ENCODE measurements around the gene CDK5RAP3. TPM values are rescaled to one million over a fixed set of nuclear protein-coding genes. Genes with fewer than 3 reads are reported as not detected.
A peak's percentile ranks its signal among the peaks of the same experiment; 100 is the strongest.

CDK5RAP3 gene
- total and polyA plus RNA-seq, 2 of the 13 experiments (the other 11 are each of a cell fraction or from before 2014, with no cell fraction given): 128 to 154 TPM

DNA sequence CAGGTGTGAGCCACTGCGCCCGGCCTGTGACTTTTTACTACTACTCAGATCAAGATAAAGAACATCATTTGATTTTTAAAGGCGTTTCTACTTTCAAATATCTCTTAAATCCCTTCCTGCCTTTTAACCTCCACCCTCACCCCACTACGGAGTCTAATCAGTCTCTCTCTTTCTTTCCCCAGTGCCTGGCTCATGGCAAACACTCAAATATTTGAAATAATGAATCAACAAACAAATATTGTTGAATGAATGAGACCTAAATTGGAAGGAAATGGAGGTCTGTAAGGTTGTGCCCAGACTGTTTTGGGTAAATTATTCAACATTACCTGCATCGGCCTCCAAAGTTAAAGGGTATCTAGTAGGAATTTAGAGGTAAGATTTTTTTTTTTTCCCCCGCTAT lies 52.0 kb downstream of the CDK5RAP3 start:
- in situ Hi-C loops (cut with HindIII; ENCODE audit: extremely low pct_ligation_motif_present, low pct_unique_long_range_greater_than_20kb): loop anchor here (10.0 kb wide), 1 partner anchor 352 kb away; no protein-coding TSS in a partner anchor
- no peak overlapping the region for H3K27ac ChIP-seq (ENCODE audit: extremely low read length, insufficient read depth, low read length)
- ATAC-seq (no peak), FAIRE-seq (no peak), DNase-seq (ENCODE audit: low spot score) (no peak)
- no TSS peak for BruUV-seq (replicated peaks)
- H3K4me3 ChIP-seq (replicated peaks in 1 of 3; ENCODE audit: insufficient read depth in 1 of 3, low read depth in 2 of 3, low read length in 3 of 3): peak overlapping the region; percentile 44 to 77 (median 56); a peak in 4 of 6 replicates
- H3K36me3 ChIP-seq (replicated peaks in 1 of 2; ENCODE audit: control insufficient read depth in 1 of 2, insufficient read depth in 2 of 2, low read length in 2 of 2): no peaks in the 10 kb centered on the region
- peak overlapping the region; percentile 90; the same call in 1 of the 2 replicates for H3K4me2 ChIP-seq (ENCODE audit: low read depth, low read length)
- ChIA-PET POLR2A (no interaction called here), CTCF (ENCODE audit: low intra/inter-chr PET ratio, low total read pairs) (no interaction called here)
- TF ChIP-seq NFIB (CRISPR knock-in tag; IDR thresholded peaks at IDR 0.05; ENCODE audit: borderline replicate concordance): no peak
- no peak for TF ChIP-seq HMGA1 (CRISPR knock-in tag; conservative IDR thresholded peaks at IDR 0.05)
- no peak for TF ChIP-seq ZNF510 (CRISPR knock-in tag; IDR thresholded peaks at IDR 0.05; ENCODE audit: low read depth)
- TF ChIP-seq ZNF224 (CRISPR knock-in tag; IDR thresholded peaks at IDR 0.05): no peak
- TF ChIP-seq FOXO1 (CRISPR knock-in tag; IDR thresholded peaks at IDR 0.05): no peak
- TF ChIP-seq CREM (IDR thresholded peaks at IDR 0.05): no peak
- TF ChIP-seq CREM (CRISPR knock-in tag; IDR thresholded peaks at IDR 0.05): no peak
- no peaks in the 10 kb centered on the region for H3K79me2 ChIP-seq (ENCODE audit: insufficient read depth, low read length)
- intact Hi-C loops (cut with micrococcal nuclease; ENCODE audit: unreplicated experiment): loop anchor here (5.0 to 10.0 kb wide), 2 partner anchors 126 to 432 kb away; partner anchors contain the start of gene SP2
- no peak overlapping the region for H2AFZ ChIP-seq (ENCODE audit: low read length)
- no peaks in the 10 kb centered on the region for H3K9me3 ChIP-seq (ENCODE audit: low read length)
- no peaks in the 10 kb centered on the region for H4K20me1 ChIP-seq (ENCODE audit: insufficient read depth, low read length)
- H3K4me1 ChIP-seq (ENCODE audit: insufficient read depth, low read length): peaks cover 41% of the 10 kb centered on the region
- peaks cover 4 to 29% of the 10 kb centered on the region in 2 experiments for H3K27me3 ChIP-seq (ENCODE audit: control insufficient read depth in 1 of 2, insufficient read depth in 2 of 2, low read length in 2 of 2)
- 31% methylated on average over 6 of the region's 6 CpGs for WGBS (ENCODE audit: low lambda C conversion rate)
- H3K9ac ChIP-seq (ENCODE audit: insufficient read depth, low read depth, low read length): no peak overlapping the region

DNA sequence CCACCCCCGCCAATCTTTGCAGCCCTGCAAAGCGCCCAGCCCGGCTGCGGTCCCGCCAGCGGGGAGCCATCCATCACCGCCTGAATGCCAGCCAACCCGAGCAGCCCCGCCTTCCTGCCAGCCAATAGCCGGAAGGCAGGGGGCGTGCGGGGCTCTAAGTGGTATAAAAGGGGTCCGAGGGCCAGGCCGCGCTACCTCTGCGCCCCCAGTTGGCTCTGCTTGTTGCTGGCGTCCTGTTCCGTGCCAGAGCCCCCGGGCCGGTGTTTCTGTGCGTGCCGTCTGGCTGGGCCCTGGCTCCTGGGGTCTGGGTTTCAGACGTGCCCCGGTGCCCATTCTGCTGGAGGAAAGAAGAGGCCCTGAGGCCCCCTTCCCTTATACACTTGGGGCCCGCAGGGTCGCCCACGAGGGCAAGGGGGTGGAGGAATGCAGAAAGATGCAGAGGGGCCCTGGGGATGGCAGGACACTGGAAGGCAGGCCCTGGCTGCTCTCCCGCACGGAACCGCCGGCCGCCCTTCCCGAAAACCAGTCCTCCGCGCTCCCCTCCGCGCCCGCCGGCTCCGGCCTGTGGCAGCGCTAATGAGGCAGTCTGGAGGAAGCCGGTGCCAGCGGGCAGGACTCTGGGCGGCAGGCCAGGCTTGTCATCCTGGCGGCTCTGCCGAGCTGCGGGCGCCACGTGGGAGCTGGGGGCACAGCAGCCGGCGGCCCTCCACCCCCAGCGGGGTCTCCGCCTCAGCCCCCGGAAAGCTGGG lies 52.7 kb downstream of the CDK5RAP3 start:
- Histone ChIP-seq H3K27ac (ENCODE audit: extremely low read length, insufficient read depth, low read length) (no peak overlapping the region), H3K9me3 (ENCODE audit: low read length) (no peaks in the 10 kb centered on the region), H3K36me3 (replicated peaks in 1 of 2; ENCODE audit: control insufficient read depth in 1 of 2, insufficient read depth in 2 of 2, low read length in 2 of 2) (no peaks in the 10 kb centered on the region), H3K79me2 (ENCODE audit: insufficient read depth, low read length) (no peaks in the 10 kb centered on the region), H3K4me3 (replicated peaks in 1 of 3; ENCODE audit: insufficient read depth in 1 of 3, low read depth in 2 of 3, low read length in 3 of 3) (peak overlapping the region; percentile 44 to 77 (median 56)), H3K27me3 (ENCODE audit: control insufficient read depth in 1 of 2, insufficient read depth in 2 of 2, low read length in 2 of 2) (peaks cover 4 to 29% of the 10 kb centered on the region in 2 experiments), H3K9ac (ENCODE audit: insufficient read depth, low read depth, low read length) (peak overlapping the region; percentile 6; the same call in 1 of the 2 replicates), H3K4me2 (ENCODE audit: low read depth, low read length) (peak overlapping the region; percentile 90), H3K4me1 (ENCODE audit: insufficient read depth, low read length) (peaks cover 41% of the 10 kb centered on the region), H2AFZ (ENCODE audit: low read length) (no peak overlapping the region), H4K20me1 (ENCODE audit: insufficient read depth, low read length) (no peaks in the 10 kb centered on the region)
- ATAC-seq: peak; percentile 57
- WGBS (ENCODE audit: low lambda C conversion rate): 1% methylated on average over 20 of the region's 54 CpGs
- intact Hi-C loops (cut with micrococcal nuclease; ENCODE audit: unreplicated experiment) (loop anchor here (2.0 to 10.0 kb wide), 3 partner anchors 77 to 431 kb away; partner anchors contain the start of genes CBX1 and SP2), in situ Hi-C loops (cut with HindIII; ENCODE audit: extremely low pct_ligation_motif_present, low pct_unique_long_range_greater_than_20kb) (loop anchor here (10.0 kb wide), 1 partner anchor 351 kb away; no protein-coding TSS in a partner anchor)
- no TSS peak for BruUV-seq (replicated peaks)
- ChIA-PET CTCF (ENCODE audit: low intra/inter-chr PET ratio, low total read pairs) (no interaction called here), POLR2A (no interaction called here)
- FAIRE-seq: no peak
- peak; percentile 50 for DNase-seq (ENCODE audit: low spot score)
- TF ChIP-seq, protein P1, sequence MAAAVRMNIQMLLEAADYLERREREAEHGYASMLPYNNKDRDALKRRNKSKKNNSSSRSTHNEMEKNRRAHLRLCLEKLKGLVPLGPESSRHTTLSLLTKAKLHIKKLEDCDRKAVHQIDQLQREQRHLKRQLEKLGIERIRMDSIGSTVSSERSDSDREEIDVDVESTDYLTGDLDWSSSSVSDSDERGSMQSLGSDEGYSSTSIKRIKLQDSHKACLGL (CRISPR knock-in tag; IDR thresholded peaks at IDR 0.05): no peak; the same call in 1 of the 2 replicates
- no peak for TF ChIP-seq SOX5 (CRISPR knock-in tag; IDR thresholded peaks at IDR 0.05; ENCODE audit: borderline replicate concordance)
